Measurements from ENCODE around the gene SMPD2.

SMPD2 gene

GRCh38 chr6:109440331-109441068 is at the start of gene SMPD2, which contains the start of gene PPIL6:
Gene SMPD2 (plus strand): TSS chr6:109440724. CDS start chr6:109441122, 398 bp downstream.
Gene PPIL6 (minus strand): TSS chr6:109440628. CDS start chr6:109440590, 38 bp downstream.
- peak; percentile 87 for DNase-seq (ENCODE audit: low read depth)

GRCh38 chr6:109393157-109393885 is 47.2 kb upstream of the SMPD2 start:
- DNase-seq (ENCODE audit: low read depth), result no peak

- DNase-seq (ENCODE audit: low read depth), result peak; percentile 37
Measured at GRCh38 chr6:109393886-109394281, 46.6 kb upstream of the SMPD2 start.

GRCh38 chr6:109396046-109396718 is 44.3 kb upstream of the SMPD2 start:
- no peak for DNase-seq (ENCODE audit: low read depth)

- peak; percentile 33 for DNase-seq (ENCODE audit: low read depth)
Measured at GRCh38 chr6:109397020-109397419, 43.5 kb upstream of the SMPD2 start.

- peak; percentile 38 for DNase-seq (ENCODE audit: low read depth)
Measured at GRCh38 chr6:109406196-109406595, 34.3 kb upstream of the SMPD2 start.

- DNase-seq (ENCODE audit: low read depth), result no peak
Measured at GRCh38 chr6:109411034-109411433, 29.5 kb upstream of the SMPD2 start.

GRCh38 chr6:109417646-109418045 is 22.9 kb upstream of the SMPD2 start:
- DNase-seq (ENCODE audit: low read depth), result no peak

GRCh38 chr6:109420751-109421150 is 19.8 kb upstream of the SMPD2 start:
- DNase-seq (ENCODE audit: low read depth), result peak; percentile 41

GRCh38 chr6:109421184-109421583 is 19.3 kb upstream of the SMPD2 start:
- DNase-seq (ENCODE audit: low read depth), result no peak

GRCh38 chr6:109424946-109425345 is 15.6 kb upstream of the SMPD2 start:
- no peak for DNase-seq (ENCODE audit: low read depth)

GRCh38 chr6:109428889-109429477 is 11.5 kb upstream of the SMPD2 start:
- DNase-seq (ENCODE audit: low read depth), result peak; percentile 33

GRCh38 chr6:109429496-109429895 is 11.0 kb upstream of the SMPD2 start:
- DNase-seq (ENCODE audit: low read depth), result no peak

GRCh38 chr6:109434456-109434855 is 6.1 kb upstream of the SMPD2 start:
- DNase-seq (ENCODE audit: low read depth), result no peak

- DNase-seq (ENCODE audit: low read depth), result no peak
Measured at GRCh38 chr6:109436041-109436440, 4.5 kb upstream of the SMPD2 start.

- DNase-seq (ENCODE audit: low read depth), result peak; percentile 65
Measured at GRCh38 chr6:109441069-109441816, 719 bp downstream of the SMPD2 start.

- no peak for DNase-seq (ENCODE audit: low read depth)
Measured at GRCh38 chr6:109442393-109442924, 1.9 kb downstream of the SMPD2 start.

GRCh38 chr6:109443425-109443950 is 3.0 kb downstream of the SMPD2 start:
- no peak for DNase-seq (ENCODE audit: low read depth)

- DNase-seq (ENCODE audit: low read depth), result peak; percentile 22
Measured at GRCh38 chr6:109445382-109445781, 4.9 kb downstream of the SMPD2 start.

GRCh38 chr6:109446072-109446471 is 5.5 kb downstream of the SMPD2 start:
- no peak for DNase-seq (ENCODE audit: low read depth)

- no peak for DNase-seq (ENCODE audit: low read depth)
Measured at GRCh38 chr6:109446541-109446940, 6.0 kb downstream of the SMPD2 start.
